Measurements from ENCODE around the gene IZUMO1. TPM values are rescaled to one million over a fixed set of nuclear protein-coding genes. Genes with fewer than 3 reads are reported as not detected.

IZUMO1 gene
- total and polyA plus RNA-seq, 2 donors (not counting 3 experiments of a cell fraction or from before 2014, with no cell fraction given) = 0.18 to 1.2 TPM

DNA sequence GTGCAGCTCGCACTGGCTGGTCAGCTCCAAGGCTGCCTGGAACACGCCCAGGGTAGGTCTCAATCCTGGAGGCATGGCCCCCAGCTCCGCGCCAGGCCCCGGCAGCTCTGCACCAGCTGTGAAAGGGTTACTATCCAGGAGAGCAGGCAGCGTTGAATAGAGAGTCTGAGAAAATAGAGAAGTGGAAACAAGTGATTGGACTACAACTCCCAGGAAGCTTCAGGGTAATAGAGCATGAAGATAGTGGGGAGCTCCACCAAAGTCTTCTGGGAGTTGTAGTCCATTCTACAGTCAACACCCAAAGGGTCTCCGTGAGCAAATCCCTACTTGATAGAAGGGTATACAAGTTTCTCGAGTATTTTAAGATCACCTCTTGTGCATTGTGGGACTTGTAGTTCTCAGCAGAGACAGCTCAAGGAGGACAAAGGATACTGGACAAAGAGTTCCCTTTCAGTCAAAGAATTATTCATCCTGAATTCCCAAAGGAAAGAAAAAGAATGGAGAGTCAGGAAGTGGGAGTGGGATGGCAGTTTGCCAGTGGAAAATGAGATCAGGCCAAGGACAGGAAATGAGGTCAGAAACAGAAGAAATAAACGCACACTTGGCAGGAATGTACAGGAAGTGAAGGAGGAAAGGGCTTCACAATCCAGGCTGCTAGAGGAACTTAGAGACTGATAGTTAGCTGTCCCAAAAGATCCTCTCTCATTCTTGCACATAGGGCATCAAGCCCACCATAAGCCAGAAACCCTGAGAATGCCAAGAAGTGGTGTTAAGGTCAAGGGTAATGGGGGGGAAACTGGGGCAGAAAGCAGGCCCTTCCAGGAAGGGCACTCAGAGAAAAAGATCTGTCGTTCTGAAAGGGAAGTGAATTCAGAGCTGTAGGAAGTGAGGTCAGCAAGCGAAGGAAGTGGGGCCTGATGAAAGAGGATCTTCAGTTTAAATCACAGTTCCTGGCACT, 21.6 kb downstream of the IZUMO1 start:
- Histone ChIP-seq H4K20me1 (replicated peaks; ENCODE audit: control insufficient read depth, extremely low read depth, insufficient read depth, low read length) (no peaks in the 10 kb centered on the region), H2AFZ (ENCODE audit: low read depth, low read length) (peak overlapping the region; percentile 8), H3K36me3 (ENCODE audit: control insufficient read depth in 2 of 2, extremely low read depth in 1 of 2, insufficient read depth in 2 of 2, low read length in 2 of 2) (peaks cover 9 to 28% of the 10 kb centered on the region in 2 experiments), H3K79me2 (ENCODE audit: control insufficient read depth, insufficient read depth, low read length) (no peaks in the 10 kb centered on the region), H3K9ac (replicated peaks; ENCODE audit: extremely low read depth, insufficient read depth, low read length) (peak overlapping the region; percentile 67), H3K27me3 (ENCODE audit: control insufficient read depth in 2 of 2, insufficient read depth in 2 of 2, low read length in 2 of 2) (no peaks in the 10 kb centered on the region), H3K9me3 (replicated peaks; ENCODE audit: control insufficient read depth, insufficient read depth, low read length) (no peaks in the 10 kb centered on the region), H3K9me1 (replicated peaks; ENCODE audit: control insufficient read depth, extremely low read depth, insufficient read depth, low read length) (no peaks in the 10 kb centered on the region), H3K4me3 (replicated peaks in 1 of 3; ENCODE audit: insufficient read depth in 1 of 3, low read depth in 1 of 3, low read length in 3 of 3) (no peak overlapping the region), H3K27ac (ENCODE audit: insufficient read depth, low read depth, low read length) (peak overlapping the region; percentile 97), H3K4me2 (ENCODE audit: insufficient read depth, low read length) (peak overlapping the region; percentile 53), H3K4me1 (ENCODE audit: control insufficient read depth, extremely low read depth, insufficient read depth, low read length) (peaks cover 33% of the 10 kb centered on the region)
- BruUV-seq (replicated peaks) = TSS peak; percentile 49
- DNase-seq (ENCODE audit: low read depth, low spot score) (peak; percentile 100), FAIRE-seq (peak; percentile 99)
- dilution Hi-C loops (cut with MboI; ENCODE audit: extremely low pct_ligation_motif_present, low sequenced_read_pairs) = no loop called here
- TF ChIP-seq JUN (IDR thresholded peaks at IDR 0.05; ENCODE audit: borderline replicate concordance, insufficient read depth, insufficient read length, low read depth) = peak; percentile 93
- TF ChIP-seq MYC (IDR thresholded peaks at IDR 0.05; ENCODE audit: low read depth, low read length) = no peak
- no peak for TF ChIP-seq GATA2 (IDR thresholded peaks at IDR 0.05; ENCODE audit: insufficient read depth, insufficient read length, low read depth, low read length)
- peak; percentile 92 for TF ChIP-seq POLR2AphosphoS5 (IDR thresholded peaks at IDR 0.05; ENCODE audit: insufficient read depth, low read depth, low read length)
- TF ChIP-seq, protein P1, sequence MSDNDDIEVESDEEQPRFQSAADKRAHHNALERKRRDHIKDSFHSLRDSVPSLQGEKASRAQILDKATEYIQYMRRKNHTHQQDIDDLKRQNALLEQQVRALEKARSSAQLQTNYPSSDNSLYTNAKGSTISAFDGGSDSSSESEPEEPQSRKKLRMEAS (IDR thresholded peaks at IDR 0.05; ENCODE audit: insufficient read depth, insufficient read length) = no peak
- peak; percentile 56 for TF ChIP-seq FOS (IDR thresholded peaks at IDR 0.05; ENCODE audit: borderline replicate concordance, insufficient read depth, low read length)
- TF ChIP-seq POLR2A (IDR thresholded peaks at IDR 0.05; ENCODE audit: low read depth, low read length) = no peak
- no peak for TF ChIP-seq EZH2 (IDR thresholded peaks at IDR 0.05; ENCODE audit: borderline replicate concordance, low read depth, low read length, severe bottlenecking)
- TF ChIP-seq, protein P2, sequence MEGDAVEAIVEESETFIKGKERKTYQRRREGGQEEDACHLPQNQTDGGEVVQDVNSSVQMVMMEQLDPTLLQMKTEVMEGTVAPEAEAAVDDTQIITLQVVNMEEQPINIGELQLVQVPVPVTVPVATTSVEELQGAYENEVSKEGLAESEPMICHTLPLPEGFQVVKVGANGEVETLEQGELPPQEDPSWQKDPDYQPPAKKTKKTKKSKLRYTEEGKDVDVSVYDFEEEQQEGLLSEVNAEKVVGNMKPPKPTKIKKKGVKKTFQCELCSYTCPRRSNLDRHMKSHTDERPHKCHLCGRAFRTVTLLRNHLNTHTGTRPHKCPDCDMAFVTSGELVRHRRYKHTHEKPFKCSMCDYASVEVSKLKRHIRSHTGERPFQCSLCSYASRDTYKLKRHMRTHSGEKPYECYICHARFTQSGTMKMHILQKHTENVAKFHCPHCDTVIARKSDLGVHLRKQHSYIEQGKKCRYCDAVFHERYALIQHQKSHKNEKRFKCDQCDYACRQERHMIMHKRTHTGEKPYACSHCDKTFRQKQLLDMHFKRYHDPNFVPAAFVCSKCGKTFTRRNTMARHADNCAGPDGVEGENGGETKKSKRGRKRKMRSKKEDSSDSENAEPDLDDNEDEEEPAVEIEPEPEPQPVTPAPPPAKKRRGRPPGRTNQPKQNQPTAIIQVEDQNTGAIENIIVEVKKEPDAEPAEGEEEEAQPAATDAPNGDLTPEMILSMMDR (IDR thresholded peaks at IDR 0.05; ENCODE audit: extremely low read depth in 1 of 2, insufficient read depth in 1 of 2, low read depth in 1 of 2, low read length in 2 of 2) = no peak
- ChIA-PET POLR2A (interaction anchor here (0.6 to 1.7 kb wide), 8 partner anchors 9 to 106 kb away, joined by 3 to 8 read pairs (median 3); partner anchors contain the start of genes RPL18 and SPHK2), CTCF (interaction anchor here (1.0 to 2.1 kb wide), 7 partner anchors 9 to 245 kb away, joined by 3 to 30 read pairs (median 11); partner anchors contain the start of genes CA11 and RASIP1)
- intact Hi-C loops (cut with micrococcal nuclease) = loop anchor here (1.0 kb wide), 3 partner anchors 11 to 50 kb away; no protein-coding TSS in a partner anchor

Data from endothelial cell of umbilical vein (primary cell).